SU-DHL-6 (cell line): ENCODE data around the gene THOP1.

Experiments
- EZH2phosphoT487 ChIP-seq: fragments of 200-600 bp; sonication (generic), shearing (Covaris generic); conservative IDR thresholded peaks from 2 replicates; pipeline ENCODE4 v1.6.1; 2018; ENCODE audit warnings: mild to moderate bottlenecking, antibody characterized with exemption, low read length, moderate library complexity, mixed read lengths
- TF ChIP-seq, protein P1 (sequence below): fragments of 200-600 bp; sonication (generic); IDR thresholded peaks from one replicate; pipeline ENCODE4 v1.5.1; 2017; ENCODE audit warnings: antibody characterized with exemption, mild to moderate bottlenecking, low read length, moderate library complexity; ENCODE audit not compliant: insufficient read depth, poor library complexity, severe bottlenecking

GRCh38 chr19:2763687-2764086, 21.6 kb upstream of the THOP1 start:
- TF ChIP-seq, protein P1, sequence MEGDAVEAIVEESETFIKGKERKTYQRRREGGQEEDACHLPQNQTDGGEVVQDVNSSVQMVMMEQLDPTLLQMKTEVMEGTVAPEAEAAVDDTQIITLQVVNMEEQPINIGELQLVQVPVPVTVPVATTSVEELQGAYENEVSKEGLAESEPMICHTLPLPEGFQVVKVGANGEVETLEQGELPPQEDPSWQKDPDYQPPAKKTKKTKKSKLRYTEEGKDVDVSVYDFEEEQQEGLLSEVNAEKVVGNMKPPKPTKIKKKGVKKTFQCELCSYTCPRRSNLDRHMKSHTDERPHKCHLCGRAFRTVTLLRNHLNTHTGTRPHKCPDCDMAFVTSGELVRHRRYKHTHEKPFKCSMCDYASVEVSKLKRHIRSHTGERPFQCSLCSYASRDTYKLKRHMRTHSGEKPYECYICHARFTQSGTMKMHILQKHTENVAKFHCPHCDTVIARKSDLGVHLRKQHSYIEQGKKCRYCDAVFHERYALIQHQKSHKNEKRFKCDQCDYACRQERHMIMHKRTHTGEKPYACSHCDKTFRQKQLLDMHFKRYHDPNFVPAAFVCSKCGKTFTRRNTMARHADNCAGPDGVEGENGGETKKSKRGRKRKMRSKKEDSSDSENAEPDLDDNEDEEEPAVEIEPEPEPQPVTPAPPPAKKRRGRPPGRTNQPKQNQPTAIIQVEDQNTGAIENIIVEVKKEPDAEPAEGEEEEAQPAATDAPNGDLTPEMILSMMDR = no peak
- no peak for TF ChIP-seq EZH2phosphoT487
